Activated T-helper 1 cell treated with anti-CD3 and anti-CD28 coated beads, Interleukin-2, amount 50 U/mL, for 16 hours (primary cell): ENCODE measurements around the gene HDAC3.
"Not testable (repeated sequence)": the region's sequence is repeated elsewhere in the genome, so short reads cannot be mapped to it uniquely, and the experiment has no call there.

Source experiments
- DNase-seq, 2 donors: peaks; one replicate each; pipeline ENCODE4 v3.0.0-alpha.2; 2020; ENCODE audit warnings: low read depth in 1 of 2, low spot score in 1 of 2

HDAC3 gene

DNA sequence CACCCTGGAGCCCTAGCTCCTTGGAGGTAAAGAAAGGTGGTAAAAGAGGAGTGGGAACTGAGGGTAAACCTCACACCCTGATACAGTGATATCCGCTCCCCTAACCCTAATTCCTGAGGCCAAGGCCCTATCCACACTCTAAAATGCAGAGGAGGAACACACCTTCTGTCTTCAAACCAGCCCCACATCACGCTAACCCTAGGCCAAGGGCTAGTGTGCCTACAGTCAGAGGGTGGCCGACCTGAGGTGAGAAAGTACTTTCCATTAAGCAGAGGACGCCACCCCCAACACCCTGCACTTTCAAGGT lies 590 bp downstream of the HDAC3 start:
- DNase-seq = no peak

DNA sequence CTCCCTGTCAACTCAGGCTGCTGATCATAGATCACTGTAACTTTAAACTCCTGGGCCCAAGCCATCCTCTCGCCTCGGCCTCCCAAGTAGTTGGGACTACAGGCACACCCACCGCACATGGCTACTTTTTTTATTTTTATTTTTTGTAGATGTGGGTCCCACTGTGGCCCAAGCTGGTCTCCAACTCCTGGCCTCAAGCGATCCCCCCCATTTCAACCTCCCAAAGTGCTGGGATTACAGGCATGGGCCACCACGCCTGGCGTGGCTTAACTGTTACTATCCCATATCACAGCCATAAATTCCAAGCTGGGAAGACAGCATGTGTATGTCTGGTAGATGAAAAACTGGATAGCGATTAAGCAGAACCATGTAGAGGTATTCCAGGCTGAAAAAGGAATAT lies 1.0 kb downstream of the HDAC3 start:
- DNase-seq = no peak

DNA sequence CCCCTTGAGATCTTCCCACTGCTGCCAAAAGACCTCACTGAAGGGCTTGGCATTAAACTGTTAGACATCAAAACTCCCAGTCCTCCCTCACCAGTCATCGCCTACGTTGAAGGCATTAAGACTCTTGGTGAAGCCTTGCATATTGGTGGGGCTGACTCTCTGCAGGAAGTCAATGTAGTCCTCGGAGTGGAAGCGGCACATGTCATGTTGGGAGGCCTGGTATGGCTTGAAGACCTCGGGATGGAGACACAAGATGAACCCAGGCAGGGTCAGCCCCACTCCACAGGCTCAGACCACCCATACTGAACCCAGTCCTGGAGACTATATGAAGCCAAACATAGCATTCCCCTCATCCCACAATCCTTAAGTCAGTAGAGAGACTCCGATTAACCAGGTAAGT lies 1.9 kb downstream of the HDAC3 start:
- DNase-seq = no peak

DNA sequence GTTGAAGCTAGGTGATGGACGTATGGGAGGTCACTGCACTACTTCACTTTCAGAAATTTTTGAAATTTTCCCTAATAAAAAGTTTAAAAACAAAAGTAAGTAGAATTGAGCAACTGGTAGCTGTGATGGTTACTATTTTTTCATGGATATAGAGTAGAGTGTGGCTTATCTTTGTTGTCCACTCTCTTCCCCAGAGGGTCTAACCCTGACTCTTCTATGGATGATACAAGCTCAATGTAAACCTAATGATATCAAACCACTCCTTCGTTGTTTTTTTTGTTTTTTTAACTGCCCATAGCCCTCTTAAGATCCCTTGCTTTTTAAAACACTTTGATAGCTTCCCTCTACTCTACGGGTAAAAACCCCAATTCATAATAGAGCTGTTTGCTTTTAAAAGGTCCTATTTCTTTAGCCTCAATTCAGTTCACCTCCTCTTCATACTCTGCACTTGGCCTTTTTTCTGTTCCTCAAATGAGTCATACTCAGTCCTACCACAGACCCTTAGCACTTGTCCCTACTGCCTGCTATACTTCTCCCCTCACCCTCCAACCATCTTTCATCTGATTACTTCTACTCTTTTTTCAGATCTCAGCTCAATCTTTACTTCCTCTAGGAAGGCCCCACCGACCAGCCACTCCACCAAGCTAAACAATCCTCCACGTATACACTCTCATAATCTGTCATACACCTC lies 2.6 kb downstream of the HDAC3 start:
- no peak for DNase-seq

DNA sequence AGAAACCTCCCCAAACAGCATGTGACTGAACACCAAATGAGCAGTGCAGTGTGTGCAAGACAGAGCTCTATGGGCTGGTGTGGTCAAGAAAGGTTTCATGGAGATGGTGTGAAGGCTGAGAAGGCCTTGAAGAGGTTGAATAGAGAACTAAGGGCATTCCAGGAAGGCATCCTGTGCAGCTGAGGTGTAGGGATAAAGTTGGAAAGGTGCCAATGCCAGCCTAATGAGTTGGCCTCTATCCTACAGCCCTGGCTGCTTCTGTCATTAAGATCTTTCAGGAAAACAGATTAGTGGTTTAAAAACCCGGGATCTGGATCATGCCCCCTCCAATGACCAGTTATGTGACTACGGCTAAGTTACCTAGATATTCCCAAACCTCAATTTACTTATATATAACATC lies 4.0 kb downstream of the HDAC3 start:
- no peak for DNase-seq

DNA sequence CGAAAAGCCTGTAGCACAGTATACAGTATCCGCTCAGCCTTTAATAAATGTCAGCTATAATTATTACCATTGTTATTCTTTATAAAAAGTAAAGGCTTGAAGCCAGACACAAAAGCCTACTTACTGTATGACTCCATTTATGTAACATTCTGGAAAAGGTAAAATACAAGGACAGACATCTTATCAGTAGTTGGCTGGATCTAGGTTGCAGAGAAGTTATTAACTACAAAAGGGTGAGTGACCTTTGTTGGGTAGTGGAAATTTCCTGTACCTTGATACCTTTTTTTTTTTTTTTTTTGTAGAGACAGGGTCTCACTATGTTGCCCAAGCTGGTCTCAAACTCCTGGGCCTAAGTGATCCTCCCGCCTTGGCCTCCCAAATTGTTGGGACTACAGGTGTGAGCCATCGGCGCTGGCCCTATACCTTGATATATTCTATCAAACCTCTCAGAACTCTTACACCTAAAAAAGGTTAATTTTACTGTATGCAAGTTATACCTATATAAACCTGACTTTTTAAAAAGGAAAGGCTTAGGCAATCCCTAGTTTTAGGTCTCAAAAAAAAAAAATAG lies 6.0 kb downstream of the HDAC3 start:
- DNase-seq = no peak

DNA sequence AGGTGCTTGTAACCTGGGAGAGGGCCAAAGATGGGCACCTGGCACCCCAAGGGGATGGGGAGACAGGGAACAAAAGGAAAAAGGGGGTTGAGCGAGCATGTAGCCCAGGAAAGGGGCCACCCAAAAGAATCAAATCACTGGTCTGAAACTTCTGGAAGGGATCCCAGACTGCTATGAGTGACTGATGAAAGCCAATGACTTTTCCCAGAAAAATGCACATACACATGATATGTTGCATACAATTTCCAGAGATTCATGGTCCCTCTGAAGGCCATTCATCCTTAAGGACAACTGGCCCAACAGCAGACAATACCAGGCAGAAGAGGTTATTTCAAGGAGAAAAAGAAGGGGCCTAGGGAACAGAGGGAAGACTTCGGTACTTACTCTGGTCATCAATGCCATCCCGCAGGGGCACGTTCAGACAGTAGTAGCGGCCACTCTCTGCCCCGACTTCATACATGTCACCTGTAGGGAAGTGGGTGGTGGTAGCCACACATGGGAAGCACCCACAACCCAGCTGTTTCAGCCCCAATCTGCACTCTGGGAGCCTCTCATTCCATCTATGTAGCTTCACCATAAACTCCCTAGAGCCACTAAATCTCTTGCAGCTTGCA lies 8.4 kb downstream of the HDAC3 start:
- no peak for DNase-seq

DNA sequence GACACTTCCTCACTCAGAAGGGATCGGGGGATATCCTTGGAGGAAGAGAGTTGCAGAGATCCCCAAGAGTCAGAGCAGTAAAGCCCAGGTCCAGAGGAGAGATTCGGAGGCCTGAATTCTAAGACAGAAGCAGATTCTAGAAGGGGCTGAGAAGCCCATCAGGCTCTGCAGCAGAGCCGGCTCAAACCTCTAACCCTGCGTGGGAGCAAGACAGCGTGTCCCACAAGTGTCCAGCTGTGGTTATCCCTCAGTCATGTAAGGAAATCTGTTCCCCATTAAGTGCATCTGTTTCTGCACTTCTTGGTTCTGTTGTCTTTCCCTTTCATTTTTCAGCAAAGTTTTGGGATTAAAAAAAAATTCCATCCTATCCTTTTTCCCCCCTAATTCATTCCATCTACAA lies 13.0 kb downstream of the HDAC3 start:
- DNase-seq = no peak

DNA sequence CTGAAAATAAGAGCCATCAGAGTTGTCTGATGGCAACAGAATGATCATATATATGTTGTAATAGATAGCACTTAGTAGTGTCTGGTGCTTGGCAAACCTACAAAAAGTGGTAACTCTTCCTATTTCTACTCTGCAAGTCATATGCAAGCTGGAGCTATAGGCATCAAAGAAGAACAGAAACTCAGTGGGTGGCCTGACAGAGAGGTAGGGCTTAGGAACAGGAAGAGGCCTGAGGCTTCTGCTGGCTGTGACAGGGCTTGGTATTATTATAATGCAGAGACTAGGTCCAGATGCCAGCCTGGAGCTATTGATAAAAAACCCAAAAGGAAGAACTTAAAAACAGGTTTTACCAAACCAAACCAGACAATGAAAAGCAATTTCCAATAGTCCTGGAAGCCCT lies 13.5 kb downstream of the HDAC3 start:
- DNase-seq = no peak

DNA sequence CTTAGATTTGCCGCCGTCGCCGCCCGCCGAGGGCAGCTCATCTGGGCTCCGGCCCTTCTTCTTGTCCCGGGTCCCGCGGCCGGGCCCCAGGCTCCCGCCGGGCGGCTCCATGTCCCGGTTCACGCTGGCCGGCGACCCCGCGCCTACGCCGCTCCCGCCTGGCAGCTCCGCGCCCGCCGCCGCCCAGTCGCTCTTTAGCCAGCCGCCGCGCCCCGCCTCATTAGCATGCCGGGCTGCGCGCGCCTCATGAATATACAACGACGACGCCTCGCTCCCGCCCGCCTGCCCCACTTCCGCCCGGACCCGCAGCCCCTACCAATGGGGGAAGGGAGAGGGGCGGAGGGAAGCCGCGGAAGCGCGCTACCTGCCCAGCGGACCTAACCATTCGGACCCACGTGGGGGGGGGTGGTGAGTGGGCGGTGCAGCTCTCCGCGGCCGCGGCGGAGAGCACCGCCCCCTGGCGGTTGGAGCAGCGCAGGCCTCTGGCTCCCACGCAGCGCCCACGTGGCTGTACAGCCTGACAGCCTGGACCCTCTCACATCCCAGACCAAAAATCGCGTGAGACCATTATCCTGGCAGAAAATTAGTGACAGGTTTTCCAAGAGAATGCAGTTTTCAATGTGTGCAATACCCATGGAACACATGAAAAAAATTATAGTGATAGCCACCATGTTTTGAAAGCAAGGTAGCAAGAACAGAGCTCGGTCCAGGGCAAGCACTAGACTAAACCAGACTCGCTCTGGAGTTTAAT lies 17.7 kb downstream of the HDAC3 start, which contains the start of gene DIAPH1:
DIAPH1 (minus strand) TSS at position 197 of the 751 bp plus-strand sequence; CDS start at position 111, 86 bp downstream.
- peak; percentile 95 to 98 for DNase-seq

DNA sequence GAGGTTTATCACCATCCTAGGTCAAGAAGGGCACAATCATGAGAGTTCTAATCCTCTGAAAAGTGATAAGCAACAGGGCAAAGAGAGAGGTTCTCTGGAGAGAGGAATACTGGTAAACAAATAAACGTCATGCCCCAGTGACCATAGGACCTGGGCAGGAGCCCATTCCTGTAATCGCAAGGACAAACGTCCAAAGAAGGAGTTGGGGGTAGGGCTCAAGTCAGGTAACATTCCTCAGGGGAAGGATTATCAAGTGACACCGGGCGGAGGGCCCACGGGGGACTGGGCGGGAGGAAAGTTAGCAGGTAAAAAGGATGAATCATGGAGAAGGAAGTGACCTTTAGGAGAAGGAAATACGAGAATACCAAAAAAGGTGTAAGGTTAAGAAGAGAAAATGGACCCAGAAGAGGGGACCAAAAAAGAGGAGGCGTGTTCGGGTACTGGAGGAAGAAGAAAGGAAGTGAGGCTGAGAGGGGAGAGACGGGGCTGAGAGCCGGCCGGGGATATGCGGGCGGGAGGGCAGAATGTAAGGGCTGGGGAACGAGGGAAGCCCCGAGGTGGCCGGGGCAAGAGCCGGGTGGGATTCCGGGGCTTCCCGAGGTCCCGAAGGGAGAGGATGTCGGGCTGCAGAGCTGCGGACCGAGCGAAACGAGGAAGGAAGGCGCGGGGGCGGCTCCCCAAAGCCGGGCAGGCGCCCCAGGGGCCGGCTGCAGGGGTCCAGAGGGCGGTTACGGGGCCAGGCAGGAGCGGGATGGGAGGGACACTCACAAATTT lies 18.4 kb downstream of the HDAC3 start:
- peak in 1 of 2 donors; percentile 34 for DNase-seq

DNA sequence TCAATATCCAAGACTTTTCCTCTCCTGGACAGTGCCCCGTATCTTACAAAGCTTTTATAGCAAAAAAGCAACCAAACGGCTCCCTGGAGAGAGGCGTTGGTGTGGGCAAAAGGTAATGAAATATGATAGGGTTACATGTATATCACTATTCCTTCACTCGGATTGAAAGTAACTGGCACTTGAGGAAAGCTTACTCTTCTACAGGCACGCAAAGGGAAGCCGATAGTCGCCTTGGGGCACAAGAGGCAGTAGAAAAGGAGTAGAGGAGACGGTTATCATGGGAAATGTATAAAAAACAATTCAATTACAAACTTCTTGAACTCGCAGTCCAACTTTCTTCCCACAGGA lies 19.0 kb downstream of the HDAC3 start:
- DNase-seq = no peak

DNA sequence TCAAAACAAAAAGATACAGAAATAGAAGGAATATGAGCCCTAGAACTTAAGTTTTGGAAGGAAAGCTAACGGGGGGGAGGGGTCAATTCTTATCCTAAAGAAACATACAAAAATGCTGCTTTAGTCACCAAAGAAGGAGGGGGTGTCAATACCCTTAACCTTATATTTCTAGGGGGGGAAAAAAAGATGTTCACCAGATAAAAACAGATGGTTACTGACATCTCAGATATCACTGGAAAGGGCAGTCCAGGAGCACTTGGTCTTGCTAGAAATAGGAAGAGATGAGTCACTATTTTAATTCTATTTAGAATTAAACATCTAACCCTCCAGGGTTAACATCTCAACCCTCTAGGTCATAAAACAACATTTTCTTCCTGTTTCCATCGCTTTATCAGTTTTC lies 19.5 kb downstream of the HDAC3 start:
- no peak for DNase-seq

DNA sequence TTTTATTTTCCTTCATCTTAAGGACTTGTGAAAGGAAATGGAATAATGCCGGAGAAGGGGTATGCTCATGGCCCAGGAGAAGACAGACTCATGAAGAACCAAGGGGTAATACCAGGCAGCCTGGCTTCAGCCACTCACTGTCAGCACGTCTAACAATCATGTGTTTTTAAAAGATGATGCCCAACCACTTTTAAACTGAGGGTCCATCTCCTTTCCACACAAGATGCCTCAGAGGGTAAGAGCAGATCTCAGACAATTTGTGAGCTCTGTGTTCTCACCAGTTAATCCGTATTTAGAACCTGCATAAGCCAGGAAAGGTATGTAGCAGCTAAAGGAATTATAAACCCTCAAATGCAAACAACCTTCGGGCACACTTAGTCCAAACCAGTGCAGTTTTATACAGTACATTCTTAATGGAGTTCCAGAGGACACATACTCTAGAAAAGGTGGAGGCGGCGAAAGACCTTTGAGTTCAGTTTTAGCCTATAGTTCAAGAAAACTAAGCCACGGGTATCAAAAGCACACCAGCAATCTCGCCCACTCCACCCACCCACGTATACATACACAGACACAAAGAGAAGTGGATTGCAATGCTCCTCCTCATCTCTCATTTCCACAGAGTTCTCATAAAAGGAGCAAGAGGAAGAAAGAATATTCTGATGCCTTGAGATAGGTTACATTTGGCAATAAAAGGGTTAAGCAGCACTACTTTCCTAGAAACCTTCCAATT lies 20.5 kb downstream of the HDAC3 start:
- DNase-seq = no peak

DNA sequence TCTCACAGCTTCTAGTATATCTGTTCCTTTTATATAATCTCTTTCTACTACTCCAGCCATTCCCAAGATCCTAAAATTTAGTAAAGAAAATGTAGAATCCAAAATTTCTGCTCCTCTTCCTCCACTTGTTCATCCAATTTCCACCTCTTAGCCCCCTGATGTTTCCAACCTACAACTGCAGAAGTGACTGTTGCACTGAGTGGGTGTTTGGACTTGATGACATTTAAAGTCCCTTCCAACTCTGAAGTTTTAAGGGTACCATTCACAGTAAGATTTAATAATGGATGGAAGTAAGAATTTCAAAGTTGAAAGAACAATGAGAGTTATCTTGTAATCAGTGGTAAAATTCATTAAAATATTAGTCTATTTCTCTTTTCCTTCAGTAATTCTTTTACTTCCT lies 23.3 kb downstream of the HDAC3 start:
- no peak for DNase-seq

DNA sequence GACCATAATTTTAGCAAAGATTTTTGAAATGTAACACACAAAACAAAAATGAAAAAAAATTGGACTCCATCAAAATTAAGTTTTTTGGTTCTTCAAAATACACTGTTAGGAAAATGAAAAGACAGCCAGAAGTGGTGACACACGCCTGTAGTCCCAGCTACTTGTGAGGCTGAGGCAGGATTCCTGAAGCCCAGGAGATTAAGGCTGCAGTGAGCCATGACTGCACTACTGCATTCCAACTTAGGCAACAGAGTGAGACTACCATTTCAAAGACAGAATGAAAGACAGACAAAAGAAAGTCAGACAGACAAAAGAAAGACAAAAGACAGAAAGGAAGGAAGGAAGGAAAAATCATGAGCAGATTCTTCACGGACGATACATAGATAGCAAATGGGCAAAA lies 25.4 kb downstream of the HDAC3 start:
- no peak for DNase-seq

DNA sequence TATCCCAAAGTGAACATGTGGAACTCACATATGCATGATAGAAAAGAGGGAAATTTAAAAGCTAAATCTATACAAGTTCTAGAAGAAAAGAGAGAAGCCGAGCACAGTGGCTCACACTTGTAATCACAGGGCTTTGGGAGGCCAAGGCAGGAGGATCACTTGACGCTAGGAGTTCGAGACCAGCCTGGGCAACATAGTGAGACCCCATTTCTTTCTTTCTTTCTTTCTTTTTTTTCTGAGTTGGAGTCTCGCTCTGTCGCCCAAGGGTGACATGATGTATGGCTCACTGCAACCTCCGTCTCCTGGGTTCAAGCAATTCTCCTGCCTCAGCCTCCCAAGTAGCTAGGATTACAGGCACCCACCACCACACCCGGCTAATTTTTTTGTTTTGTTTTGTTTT lies 26.7 kb downstream of the HDAC3 start:
- DNase-seq = not testable (repeated sequence)

DNA sequence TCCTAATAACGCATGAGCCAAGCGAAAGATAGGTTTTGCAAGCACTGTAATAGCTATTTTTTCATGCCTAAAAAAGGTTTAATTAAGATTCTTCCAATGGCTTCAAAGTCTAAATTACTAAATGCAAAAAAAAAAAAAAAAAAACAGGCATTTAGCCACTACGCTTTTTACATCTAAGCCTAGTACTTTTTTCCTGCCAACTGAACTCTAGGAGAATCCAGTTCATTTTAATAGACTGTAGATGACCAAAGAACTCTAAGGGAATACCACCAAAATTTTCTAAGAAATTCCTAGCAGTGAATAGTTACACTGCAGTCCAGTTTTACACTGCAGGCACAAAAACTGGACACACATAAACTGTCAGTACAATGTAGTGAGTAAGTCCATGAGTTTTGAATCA lies 27.6 kb downstream of the HDAC3 start:
- DNase-seq = no peak

DNA sequence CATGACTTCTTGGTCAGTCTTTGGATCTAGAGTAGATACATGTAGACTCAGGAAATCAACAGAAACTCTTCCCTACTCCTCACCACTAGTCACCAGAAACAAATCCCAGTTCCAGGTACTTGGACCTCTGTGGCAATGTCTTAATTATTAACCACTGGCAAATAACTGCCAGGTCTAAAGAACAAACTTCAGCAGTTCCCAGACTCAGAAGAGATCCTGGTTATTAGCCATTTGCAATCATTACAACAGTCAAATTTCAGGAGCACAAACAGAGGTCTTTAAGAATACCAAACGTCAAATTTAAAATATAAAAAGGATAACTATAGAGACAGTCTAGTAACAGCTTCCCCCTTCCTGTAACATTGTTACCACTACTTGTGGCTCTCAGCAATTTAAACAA lies 28.1 kb downstream of the HDAC3 start:
- no peak for DNase-seq

DNA sequence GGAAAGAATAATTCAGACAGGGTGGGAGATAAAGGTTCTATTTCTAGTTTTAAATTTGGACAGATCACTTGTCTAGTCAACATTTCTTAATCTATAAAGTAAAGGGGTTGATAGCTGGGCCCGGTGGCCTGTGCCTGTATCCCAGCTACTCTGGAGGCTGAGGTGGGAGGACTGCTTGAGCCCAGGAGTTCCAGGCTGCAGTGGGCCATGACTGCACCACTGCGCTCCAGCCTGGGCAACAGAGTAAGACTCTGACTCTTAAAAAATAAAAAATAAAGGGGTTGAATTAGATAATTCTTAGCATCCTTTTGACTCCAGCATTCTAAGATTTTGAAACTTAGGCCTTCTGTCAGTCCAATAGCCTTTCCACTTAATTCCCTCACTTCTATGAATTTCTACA lies 28.6 kb downstream of the HDAC3 start:
- DNase-seq = no peak
